PC-9 (cell line): Measurements from ENCODE around the gene HS6ST3.
"Not testable (repeated sequence)": the region's sequence is repeated elsewhere in the genome, so short reads cannot be mapped to it uniquely, and the experiment has no call there.

Source experiments
- EZH2 ChIP-seq: fragments of 200-600 bp; sonication (generic); IDR thresholded peaks from 2 replicates; pipeline ENCODE4 v1.8.0; 2017; ENCODE audit warnings: antibody characterized with exemption, low read depth
- TF ChIP-seq, protein P1 (sequence below): fragments of 200-600 bp; sonication (generic); conservative IDR thresholded peaks from 2 replicates; pipeline ENCODE4 v1.6.1; 2017; ENCODE audit warnings: mixed run types, antibody characterized with exemption, mild to moderate bottlenecking, moderate library complexity

DNA sequence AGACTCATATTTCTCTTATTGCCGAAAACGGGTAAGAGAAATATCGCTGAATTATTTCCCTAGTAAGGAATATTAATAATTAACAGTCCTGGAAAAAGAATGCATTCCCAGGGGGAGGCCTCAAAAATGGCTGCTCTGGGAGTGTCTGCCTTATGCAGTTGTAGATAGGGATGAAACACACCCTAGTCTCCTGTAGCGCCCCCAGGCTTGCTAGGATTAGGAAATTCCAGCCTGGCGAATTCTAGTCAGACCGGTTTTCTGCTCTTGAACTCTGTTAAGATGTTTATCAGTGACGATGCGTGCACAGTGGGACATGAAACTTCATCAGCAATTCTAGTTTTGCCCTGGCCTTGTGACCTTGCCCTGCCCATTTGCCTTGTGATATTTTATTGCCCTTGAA lies 18.2 kb downstream of the HS6ST3 start:
- TF ChIP-seq, protein P1, sequence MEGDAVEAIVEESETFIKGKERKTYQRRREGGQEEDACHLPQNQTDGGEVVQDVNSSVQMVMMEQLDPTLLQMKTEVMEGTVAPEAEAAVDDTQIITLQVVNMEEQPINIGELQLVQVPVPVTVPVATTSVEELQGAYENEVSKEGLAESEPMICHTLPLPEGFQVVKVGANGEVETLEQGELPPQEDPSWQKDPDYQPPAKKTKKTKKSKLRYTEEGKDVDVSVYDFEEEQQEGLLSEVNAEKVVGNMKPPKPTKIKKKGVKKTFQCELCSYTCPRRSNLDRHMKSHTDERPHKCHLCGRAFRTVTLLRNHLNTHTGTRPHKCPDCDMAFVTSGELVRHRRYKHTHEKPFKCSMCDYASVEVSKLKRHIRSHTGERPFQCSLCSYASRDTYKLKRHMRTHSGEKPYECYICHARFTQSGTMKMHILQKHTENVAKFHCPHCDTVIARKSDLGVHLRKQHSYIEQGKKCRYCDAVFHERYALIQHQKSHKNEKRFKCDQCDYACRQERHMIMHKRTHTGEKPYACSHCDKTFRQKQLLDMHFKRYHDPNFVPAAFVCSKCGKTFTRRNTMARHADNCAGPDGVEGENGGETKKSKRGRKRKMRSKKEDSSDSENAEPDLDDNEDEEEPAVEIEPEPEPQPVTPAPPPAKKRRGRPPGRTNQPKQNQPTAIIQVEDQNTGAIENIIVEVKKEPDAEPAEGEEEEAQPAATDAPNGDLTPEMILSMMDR: not testable (repeated sequence)
- TF ChIP-seq EZH2: not testable (repeated sequence)
